Heart right ventricle (tissue), 16 donors: Measurements from ENCODE around the gene ATP11A. TPM values are rescaled to one million over a fixed set of nuclear protein-coding genes. Genes with fewer than 3 reads are reported as not detected.
"Not testable (repeated sequence)": the region's sequence is repeated elsewhere in the genome, so short reads cannot be mapped to it uniquely, and the experiment has no call there.

Experiments
- ATAC-seq, 8 donors: fragments of 200-7000 bp; cut with Tn5 transposase; one replicate each; pipeline ENCODE4 v1.9.1; 2020; ENCODE audit warnings: mild to moderate bottlenecking in 8 of 8, moderate library complexity in 8 of 8, moderate number of reproducible peaks in 1 of 8
- DNase-seq, 2 donors: peaks; one replicate each; pipeline ENCODE4 v3.0.0-alpha.2; 2020
- H3K27ac ChIP-seq, 10 donors: fragments of 200-600 bp; sonication (generic) in 2 of 10; one replicate each; pipeline versions ENCODE4 v1.5.0 to v1.8.0; 2020 to 2022; ENCODE audit warnings: mild to moderate bottlenecking in 3 of 10
- H3K27me3 ChIP-seq, 7 donors: fragments of 200-600 bp; one replicate each; pipeline ENCODE4 v1.8.0; 2021 to 2022; ENCODE audit warnings: mild to moderate bottlenecking in 2 of 7
- H3K36me3 ChIP-seq, 9 donors: fragments of 200-600 bp; sonication (generic) in 1 of 9; one replicate each; pipeline versions ENCODE4 v1.5.0 to v1.8.0; 2020 to 2022; ENCODE audit warnings: mild to moderate bottlenecking in 2 of 9
- H3K4me1 ChIP-seq, 9 donors: fragments of 200-600 bp; sonication (generic) in 1 of 9; one replicate each; pipeline versions ENCODE4 v1.5.0 to v1.8.0; 2020 to 2022; ENCODE audit warnings: mild to moderate bottlenecking in 4 of 9
- H3K4me3 ChIP-seq, 10 donors: fragments of 200-600 bp; sonication (generic) in 2 of 10; one replicate each; pipeline versions ENCODE4 v1.5.0 to v1.8.0; 2020 to 2022; ENCODE audit warnings: mild to moderate bottlenecking in 7 of 10, moderate library complexity in 2 of 10
- H3K9me3 ChIP-seq, 11 donors: fragments of 200-600 bp in 10 of 11; sonication (generic) in 2 of 11; one replicate each; pipeline versions ENCODE4 v1.5.0 to v1.8.0; 2013 to 2022; ENCODE audit warnings: mild to moderate bottlenecking in 2 of 11, control low read depth in 1 of 11, moderate library complexity in 1 of 11
- CTCF ChIP-seq, 9 donors: fragments of 200-600 bp; sonication (generic) in 2 of 9; IDR thresholded peaks; one replicate each; pipeline versions ENCODE4 v1.5.0 to v1.8.0; 2021 to 2022; ENCODE audit warnings: antibody characterized with exemption in 9 of 9, mild to moderate bottlenecking in 5 of 9, moderate library complexity in 1 of 9
- WGBS, 2 donors: extraction: QIAGEN DNeasy Blood & Tissue Kit; methylation state at CpG; one replicate each; pipeline ENCODE4 v1.1.7; 2013; ENCODE audit warnings: inconsistent platforms in 1 of 2; 5-methylcytosine and 5-hydroxymethylcytosine counted together
- intact Hi-C, 10 donors: fragments of 100-400 bp; cut with DNase I; formaldehyde crosslinking; loops; one replicate each; pipeline versions ENCODE4 v1.11.1 to v1.14.2; 2022
- polyA plus RNA-seq, 2 donors: library from polyadenylated mRNA; stranded (reverse); fragments of 200-250 nt; gene quantifications; one replicate each; pipeline ENCODE4 v1.2.3, GENCODE V29; 2013
- total RNA-seq, 10 donors: library from RNA; stranded (reverse); fragmentation: NEBNext Ultra II Directional in 3 of 10; extraction: Animal tissue kit (Norgen Biotek cat#: 25700) in 3 of 10; gene quantifications; one replicate each; pipeline versions ENCODE4 v1.2.1 to v1.2.4, GENCODE V29; 2021 to 2023
- donor health status: Arrhythmogenic right ventricular cardiomyopathy.
- donor health status: ischemic (EF 13 %, LVEDD 7.1; RV severe dilation, severe dysfunction).
- donor health status: healthy with polysubstance abuse.
- donor health status: DM: no; HTN: yes; CAD: no.
- donor health status: DM: no; HTN: no; CAD: no.
- donor health status: ischemic (EF 25% LVEDD 6.9; RV normal size, moderate dysfunction).
- donor health status: ischemic (EF 25% LVEDD 5.7; RV mildly dilated, moderate dysfunction).
- donor health status: healthy.
- donor health status: DM: yes; HTN: yes; CAD: no.
- donor health status: Ischemic cardiomyopathy.
- donor health status: ischemic (EF 35%, LVEDD 5.7; RV mildly dilated, moderate dysfunction).
- donor health status: nonischemic (EF 11% LVEDD 7.7; RV severe dilation, severe dysfunction).
- donor health status: DM: yes; HTN: yes; CAD: no.
- donor health status: PGD.
- donor health status: ischemic (EF 29% LVEDD 5.4; RV normal size, mild dysfunction).
- donor health status: nonischemic (EF 23%, LVEDD 6.1; RV moderate dilation, normal function).

Gene ATP11A
- total and polyA plus RNA-seq, 12 donors: 20.0 to 164 (median 107) TPM

DNA sequence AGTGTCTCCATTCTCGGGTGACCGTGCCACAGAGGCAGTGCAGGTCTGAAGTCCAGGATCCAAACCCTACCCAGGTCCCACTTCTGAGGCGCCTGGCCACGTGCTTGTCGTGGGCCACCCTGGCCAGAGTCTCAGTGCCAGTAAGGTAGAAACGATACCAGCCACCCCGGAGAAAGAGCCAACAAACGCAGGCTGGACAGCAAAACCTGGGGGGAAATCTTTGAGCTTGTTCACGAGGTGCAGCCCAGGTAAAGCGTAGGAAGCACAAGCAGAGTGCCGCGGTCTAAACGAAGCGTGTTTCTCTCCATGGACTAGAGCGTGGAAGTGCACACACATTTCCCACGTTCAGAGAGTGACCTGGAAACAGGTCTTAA lies 95.6 kb downstream of the ATP11A start:
- ATAC-seq: peak in 1 of 8 donors; percentile 10
- intact Hi-C loops: loop anchor here in 1 of 10 donors (5.0 kb wide), 1 partner anchor 77 kb away; no protein-coding TSS in a partner anchor
- no peak overlapping the region for H3K4me3 ChIP-seq
- TF ChIP-seq CTCF (IDR thresholded peaks at IDR 0.05): no peak
- peaks cover 10 to 34% (median 28%) of the 10 kb centered on the region in 9 donors for H3K4me1 ChIP-seq
- WGBS, 2 donors: 97% methylated on average over 16 of the region's 16 CpGs
- no peak for DNase-seq
- H3K9me3 ChIP-seq: no peaks in the 10 kb centered on the region
- H3K36me3 ChIP-seq: peaks cover 0 to 35% (median 10%) of the 10 kb centered on the region in 9 donors
- H3K27me3 ChIP-seq: no peaks in the 10 kb centered on the region
- no peak overlapping the region for H3K27ac ChIP-seq

DNA sequence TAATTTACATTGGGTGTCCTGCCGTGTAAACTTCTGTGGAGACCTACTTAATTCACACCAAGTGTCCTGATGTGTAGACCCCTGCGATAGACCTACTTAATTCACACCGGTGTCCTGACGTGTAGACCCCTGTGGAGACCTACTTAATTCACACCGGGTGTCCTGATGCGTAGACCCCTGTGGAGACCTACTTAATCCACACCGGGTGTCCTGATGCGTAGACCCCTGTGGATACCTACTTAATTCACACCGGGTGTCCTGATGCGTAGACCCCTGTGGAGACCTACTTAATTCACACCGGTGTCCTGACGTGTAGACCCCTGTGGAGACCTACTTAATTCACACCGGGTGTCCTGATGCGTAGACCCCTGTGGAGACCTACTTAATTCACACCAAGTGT lies 97.0 kb downstream of the ATP11A start:
- not testable (repeated sequence) for H3K9me3 ChIP-seq, H3K4me3 ChIP-seq, DNase-seq, ATAC-seq, H3K27ac ChIP-seq, H3K27me3 ChIP-seq
- Histone ChIP-seq H3K36me3 (peaks cover 0 to 42% (median 10%) of the 10 kb centered on the region in 9 donors), H3K4me1 (peaks cover 10 to 24% (median 21%) of the 10 kb centered on the region in 9 donors)
- intact Hi-C loops: loop anchor here in 1 of 10 donors (5.0 kb wide), 1 partner anchor 75 kb away; no protein-coding TSS in a partner anchor
- 93 to 95% methylated on average over 14 of the region's 14 CpGs for WGBS, 2 donors

GRCh38 chr13:112790735-112791641 lies 101.2 kb downstream of the ATP11A start:
- H3K9me3 ChIP-seq: no peaks in the 10 kb centered on the region
- peaks cover 0 to 26% (median 8%) of the 10 kb centered on the region in 9 donors for H3K4me1 ChIP-seq
- DNase-seq (no peak), ATAC-seq (peak in 4 of 8 donors; percentile 12 to 62 (median 32))
- peaks cover 0 to 41% (median 0%) of the 10 kb centered on the region in 9 donors for H3K36me3 ChIP-seq
- no peak overlapping the region for H3K4me3 ChIP-seq
- no peaks in the 10 kb centered on the region for H3K27me3 ChIP-seq
- WGBS, 2 donors: 94 to 97% methylated on average over 18 of the region's 18 CpGs
- intact Hi-C loops: no loop called here
- no peak overlapping the region for H3K27ac ChIP-seq
- TF ChIP-seq CTCF (IDR thresholded peaks at IDR 0.05): no peak

DNA sequence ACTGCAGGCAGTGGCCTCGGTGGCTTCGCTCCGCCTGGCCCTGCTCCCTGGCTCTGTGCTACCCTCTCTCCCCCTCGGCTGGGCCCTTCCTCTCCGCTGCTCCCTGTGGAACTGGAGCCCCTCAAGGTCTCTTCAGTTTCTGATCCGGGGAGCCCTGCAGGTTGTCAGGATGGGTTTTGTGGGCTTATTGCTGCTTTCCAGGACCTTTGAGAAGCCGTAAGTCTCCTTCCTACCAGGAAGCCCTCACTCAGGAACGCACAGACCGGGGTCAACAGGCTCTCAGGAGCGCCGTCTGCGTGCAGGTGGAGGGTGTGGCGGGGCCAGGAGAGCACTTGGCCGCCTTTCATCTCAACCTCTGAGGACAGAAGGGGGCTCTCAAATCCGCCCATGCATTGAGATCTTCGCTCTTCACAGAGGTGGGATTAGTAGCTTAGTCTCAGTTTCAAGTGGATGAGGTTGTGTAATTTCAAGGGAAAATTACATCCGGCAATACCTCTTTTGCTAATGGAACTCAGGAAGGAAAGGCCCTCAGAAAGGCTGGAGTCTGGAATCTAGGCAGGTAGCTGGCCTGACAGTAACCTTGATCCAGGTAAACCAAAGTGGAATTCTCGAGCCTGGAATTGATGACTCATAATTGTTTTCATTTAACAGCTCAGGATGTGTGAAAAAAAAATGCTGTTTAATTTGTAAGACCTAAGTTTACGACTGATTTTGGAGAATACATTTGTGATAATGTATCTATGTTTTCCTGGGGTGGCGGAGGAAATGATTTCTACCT lies 102.0 kb downstream of the ATP11A start:
- Histone ChIP-seq H3K36me3 (peaks cover 0 to 37% (median 0%) of the 10 kb centered on the region in 9 donors), H3K4me3 (no peak overlapping the region), H3K27ac (peak overlapping the region in 1 of 10 donors; percentile 13), H3K4me1 (peaks cover 0 to 30% (median 8%) of the 10 kb centered on the region in 9 donors), H3K9me3 (no peaks in the 10 kb centered on the region), H3K27me3 (no peaks in the 10 kb centered on the region)
- ATAC-seq: peak in 2 of 8 donors; percentile 27 to 32
- intact Hi-C loops: no loop called here
- WGBS, 2 donors: 84 to 87% methylated on average over 20 of the region's 20 CpGs
- TF ChIP-seq CTCF (IDR thresholded peaks at IDR 0.05): no peak
- DNase-seq: no peak
